Measurements from ENCODE around the gene CCDC34. TPM values are rescaled to one million over a fixed set of nuclear protein-coding genes. Genes with fewer than 3 reads are reported as not detected.

The CCDC34 gene
- total RNA-seq (2022; extraction: Qiagen RNA extraction; ENCODE audit: low read depth) = 28.9 to 49.1 TPM (median 31.1 TPM) in 5 replicates

GRCh38 chr11:27362749-27363575 is at the start of gene CCDC34:
CCDC34 (minus strand) TSS chr11:27363215; CDS start chr11:27363194, 21 bp downstream.

Other genes with a start within 250 kb of the CCDC34 start
- gene LGR4, start 109.6 kb upstream of the CCDC34 start, total RNA-seq (2022; extraction: Qiagen RNA extraction; ENCODE audit: low read depth) = 21.0 to 48.6 TPM (median 35.1 TPM) in 5 replicates
- gene LIN7C, start 143.6 kb upstream of the CCDC34 start, total RNA-seq (2022; extraction: Qiagen RNA extraction; ENCODE audit: low read depth) = 3.8 to 10.1 TPM (median 5.9 TPM) in 5 replicates

Data from A549 treated with ZK216348 at 1 μM for 4 hours (cell line).